Breast epithelium (tissue), 3 donors: ENCODE data around the gene PRR3.

Experiments
- CTCF ChIP-seq, 3 donors: fragments of 450-650 bp; IDR thresholded peaks; one replicate each; pipeline ENCODE4 v1.5.1; 2016 to 2017; ENCODE audit warnings: antibody characterized with exemption in 3 of 3, mild to moderate bottlenecking in 3 of 3, moderate library complexity in 3 of 3
- POLR2A ChIP-seq: fragments of 450-650 bp; IDR thresholded peaks from one replicate; pipeline ENCODE4 v1.6.1; 2016; ENCODE audit warnings: antibody characterized with exemption, mild to moderate bottlenecking, moderate library complexity

GRCh38 chr6:30589754-30590358 lies 32.8 kb downstream of the PRR3 start:
- no peak for TF ChIP-seq CTCF (IDR thresholded peaks at IDR 0.05)
- no peak for TF ChIP-seq POLR2A
